GM19452 (cell line): ENCODE measurements around the gene LIPC.

Experiments used
- ATAC-seq: cut with Tn5 transposase; IDR thresholded peaks from one replicate; pipeline ENCODE4 v1.9.1; 2021; ENCODE audit not compliant: unreplicated experiment

Gene LIPC

DNA sequence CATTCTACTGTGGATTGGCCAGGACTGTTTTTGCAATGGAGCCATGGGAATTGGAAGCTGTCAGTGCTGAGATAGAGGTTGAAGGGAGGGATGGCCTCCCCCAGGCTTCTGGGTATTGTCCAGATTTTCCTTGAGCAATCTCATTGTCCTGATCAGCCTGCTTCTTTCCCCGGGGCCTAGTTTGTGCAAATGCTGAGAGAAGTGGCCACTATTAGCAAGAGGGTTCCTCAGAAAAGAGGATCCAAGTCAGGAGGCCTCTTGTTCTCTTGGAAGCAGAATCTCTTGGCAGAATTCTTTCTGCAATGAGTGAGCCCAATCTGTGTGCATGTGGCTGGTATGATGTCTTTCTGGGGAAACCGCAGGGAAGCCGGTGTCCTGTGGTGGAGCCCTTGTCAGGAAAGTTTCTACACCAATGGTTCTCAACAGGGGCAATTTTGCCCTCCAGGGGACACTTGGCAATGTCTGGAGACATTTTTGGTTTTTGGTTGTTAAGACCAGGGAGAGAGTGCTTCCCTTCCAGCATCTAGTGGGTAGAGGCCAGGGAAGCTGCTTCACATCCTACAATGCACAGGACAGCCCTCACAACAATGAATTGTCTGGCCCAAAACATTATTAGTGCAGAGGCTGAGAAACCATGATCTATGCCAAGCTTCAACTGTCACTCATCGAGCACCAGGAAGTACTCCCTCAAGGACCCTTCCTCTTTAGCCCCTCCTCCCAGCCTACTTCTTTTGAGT lies 2.0 kb downstream of the LIPC start:
- ATAC-seq: no peak

DNA sequence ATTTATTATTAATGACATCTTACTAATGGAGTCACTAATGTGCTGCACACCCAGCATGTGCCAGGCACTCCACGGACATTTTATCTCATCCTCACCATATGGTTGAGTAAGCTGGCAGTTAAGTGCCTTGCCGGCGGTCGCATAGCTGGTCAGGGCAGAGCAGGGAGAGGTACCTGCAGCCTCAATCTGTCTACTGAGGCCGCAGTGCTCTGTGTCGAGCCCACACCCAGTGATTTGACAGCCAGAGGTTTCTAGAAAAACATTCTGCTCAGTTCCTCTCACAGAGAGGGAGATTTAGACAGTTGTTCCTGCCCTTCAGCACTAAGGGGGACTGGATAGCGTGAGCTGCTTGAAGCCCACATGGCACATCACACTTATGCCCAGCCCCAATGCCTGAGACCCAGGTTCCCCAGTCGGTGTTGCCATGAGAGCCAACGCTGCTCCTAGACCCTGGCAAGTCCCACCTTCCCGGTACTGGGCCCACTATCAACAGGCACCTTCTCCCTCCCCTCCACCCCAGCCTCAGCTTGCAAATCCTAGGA lies 2.6 kb downstream of the LIPC start:
- no peak for ATAC-seq

- no peak for ATAC-seq
These were observed 4.8 kb downstream of the LIPC start for GRCh38 chr15:58436552-58436951.

DNA sequence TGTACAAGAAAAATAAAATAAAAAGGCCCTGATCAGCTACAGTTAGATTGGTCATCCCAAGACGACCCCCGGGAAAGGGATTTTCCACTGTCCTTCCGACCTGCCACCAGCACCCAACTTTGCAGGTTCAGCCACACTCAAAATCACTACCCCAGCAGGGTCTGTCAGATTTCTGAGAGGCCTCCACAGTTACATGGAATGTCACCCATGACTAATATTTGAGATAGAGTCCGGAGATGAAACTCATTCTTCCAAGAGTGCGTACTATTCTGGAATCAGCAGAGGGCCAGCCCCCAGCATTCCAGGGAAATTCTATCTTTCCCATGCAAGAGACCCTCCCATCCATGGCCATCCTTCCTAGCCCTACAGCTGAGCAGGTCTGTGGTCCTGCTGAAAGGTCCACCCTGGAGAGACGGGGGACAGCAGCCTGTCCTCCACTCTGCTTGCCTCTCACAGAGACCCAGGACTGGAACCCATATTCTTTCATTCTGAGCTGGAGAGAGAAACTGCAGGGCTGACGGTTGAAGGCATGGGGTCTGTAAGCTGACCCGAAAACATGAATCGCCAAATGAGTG lies 5.8 kb downstream of the LIPC start:
- no peak for ATAC-seq

DNA sequence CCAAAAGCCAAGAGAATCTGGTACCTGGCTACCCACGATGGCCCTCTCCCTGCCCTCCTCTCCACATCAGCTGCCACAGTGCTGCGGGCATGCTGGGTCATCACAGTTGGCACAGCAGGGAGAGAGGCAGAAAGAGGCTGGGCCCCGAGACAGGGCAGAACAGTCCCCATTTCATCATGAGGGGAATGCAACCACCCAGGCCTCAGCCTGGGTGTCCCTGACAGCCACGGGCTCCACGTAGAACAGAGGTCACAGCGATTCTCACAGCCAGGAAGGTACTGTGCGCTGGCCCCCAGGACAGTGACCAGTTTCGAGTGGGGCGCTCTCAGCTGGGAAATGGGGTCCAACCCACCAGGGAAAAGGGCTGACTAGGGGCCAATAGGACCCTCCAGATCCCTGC lies 6.3 kb downstream of the LIPC start:
- ATAC-seq: no peak

DNA sequence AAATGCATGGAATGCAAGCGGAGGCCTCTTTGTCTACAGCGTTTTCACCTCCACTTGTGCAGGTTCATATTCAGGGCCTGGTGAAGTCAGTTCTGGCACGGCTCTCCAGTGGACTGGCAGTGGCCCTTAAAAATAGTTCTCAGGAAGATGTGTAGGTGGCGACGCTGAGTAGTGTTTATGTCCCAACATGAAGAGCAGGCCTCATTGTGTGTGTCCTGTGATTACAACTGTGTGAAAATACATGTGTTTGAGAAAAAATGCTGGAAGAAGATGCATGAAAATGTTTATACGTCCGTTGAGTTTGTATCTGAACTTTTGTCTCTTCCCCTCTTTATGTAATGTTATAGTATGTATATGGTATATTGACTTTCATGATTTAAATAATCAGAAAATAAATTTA lies 7.2 kb downstream of the LIPC start:
- ATAC-seq: no peak

DNA sequence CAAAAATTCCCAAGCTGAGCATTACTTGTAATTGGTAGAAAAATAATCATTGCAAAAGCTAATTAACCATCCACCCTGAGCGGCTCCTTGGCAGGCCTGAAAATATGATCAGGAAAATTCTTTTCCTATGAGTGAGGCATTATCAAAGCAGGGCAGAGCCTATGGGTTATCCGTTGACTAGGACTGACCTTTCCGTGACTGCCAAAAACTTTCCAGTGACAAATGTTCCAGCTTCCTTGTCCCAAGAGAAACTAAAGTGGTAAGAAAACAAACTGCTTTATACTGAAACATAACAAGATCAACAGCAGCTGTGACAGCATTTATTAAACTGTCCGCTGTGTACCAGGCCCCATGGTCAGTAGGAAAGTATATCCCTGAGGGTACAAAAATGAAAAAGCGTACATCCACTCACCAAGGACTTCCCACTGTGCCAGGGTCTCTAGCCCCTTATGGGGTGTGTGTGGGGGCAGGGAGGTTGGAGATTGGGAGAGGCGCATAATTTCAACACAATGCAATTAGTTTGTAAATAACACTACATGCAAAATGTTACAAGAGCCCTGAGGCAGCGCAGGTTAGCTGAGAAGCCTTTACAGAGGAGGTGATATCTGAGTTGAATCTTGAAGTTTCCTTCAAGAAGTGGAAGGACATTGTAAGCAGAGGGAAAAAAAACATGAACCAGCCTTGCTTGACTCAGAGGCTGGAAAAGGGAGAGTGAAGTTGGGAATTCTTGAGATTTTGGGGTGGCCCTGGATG lies 8.5 kb downstream of the LIPC start:
- no peak for ATAC-seq

GRCh38 chr15:58440922-58441321 lies 9.1 kb downstream of the LIPC start:
- ATAC-seq: no peak

DNA sequence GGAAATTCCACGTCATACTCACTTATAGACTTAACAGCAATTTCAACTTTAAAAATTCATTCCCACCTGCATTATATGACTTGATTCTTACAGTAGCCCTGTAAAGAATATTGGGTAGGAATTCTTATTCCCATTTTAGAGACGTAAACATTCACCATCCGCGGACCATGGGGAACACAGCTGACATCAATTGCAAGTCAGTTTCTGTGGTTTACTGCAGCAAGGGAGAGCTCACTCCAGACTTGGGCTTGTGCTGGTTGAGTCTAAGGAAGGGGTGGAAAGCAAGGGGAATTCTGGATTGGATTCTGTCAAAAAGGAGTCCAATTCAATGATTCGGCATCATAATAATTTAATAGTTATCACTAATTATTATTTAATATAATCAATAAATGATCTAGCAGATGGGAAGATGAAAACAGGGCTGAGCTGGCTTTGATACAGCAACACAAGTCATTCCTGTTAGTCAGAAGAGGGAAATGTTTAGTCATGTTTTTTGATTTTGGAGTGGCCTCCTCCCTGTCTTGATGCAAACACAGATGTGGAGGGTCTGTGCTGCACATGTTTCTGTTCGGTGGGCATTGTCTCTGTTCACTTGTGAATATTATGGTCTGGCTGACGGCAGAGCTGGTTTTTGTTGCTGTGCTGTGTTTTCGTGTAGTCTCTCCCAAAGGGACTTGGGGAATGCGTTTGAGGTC lies 9.7 kb downstream of the LIPC start:
- ATAC-seq: no peak

- no peak for ATAC-seq
These were observed 10.3 kb downstream of the LIPC start for GRCh38 chr15:58442122-58442521.

DNA sequence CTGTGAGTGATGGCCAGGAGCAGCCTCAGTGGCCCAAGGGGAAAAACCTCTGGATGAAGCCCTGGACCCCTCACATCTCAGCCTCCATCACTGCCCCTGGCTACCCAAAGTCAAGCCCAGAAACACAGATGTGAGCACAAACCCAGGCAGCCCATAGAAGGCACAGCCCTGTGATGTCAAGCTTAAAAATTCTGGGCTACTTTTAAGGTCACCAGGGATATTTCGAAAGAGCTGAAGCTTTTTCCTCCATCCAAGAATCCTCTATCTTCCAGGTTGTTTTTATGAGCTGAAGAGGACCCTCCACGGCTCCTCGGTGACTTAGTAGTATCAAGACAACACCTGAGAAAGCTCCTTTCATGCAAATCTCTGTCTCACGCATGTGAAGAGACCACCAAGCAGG lies 11.5 kb downstream of the LIPC start:
- no peak for ATAC-seq

DNA sequence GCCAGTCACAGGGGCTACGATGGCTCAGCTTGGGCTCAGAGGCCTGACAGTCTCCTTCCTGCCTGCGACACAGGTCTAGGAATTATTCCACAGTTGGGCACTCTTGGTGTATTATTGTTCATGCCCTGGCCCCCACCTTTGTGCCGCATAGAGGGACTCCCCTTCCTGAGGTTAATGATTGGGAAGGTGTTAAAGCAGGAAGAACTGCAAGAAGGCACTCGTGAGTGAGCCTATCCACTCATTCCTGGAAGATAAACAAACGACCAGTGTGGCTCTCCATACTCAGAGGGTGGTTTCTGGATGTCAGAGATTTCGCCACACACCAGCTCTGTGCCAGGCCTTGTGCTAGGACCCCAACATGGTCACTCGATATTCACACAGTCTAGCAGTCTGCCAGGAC lies 12.3 kb downstream of the LIPC start:
- no peak for ATAC-seq

DNA sequence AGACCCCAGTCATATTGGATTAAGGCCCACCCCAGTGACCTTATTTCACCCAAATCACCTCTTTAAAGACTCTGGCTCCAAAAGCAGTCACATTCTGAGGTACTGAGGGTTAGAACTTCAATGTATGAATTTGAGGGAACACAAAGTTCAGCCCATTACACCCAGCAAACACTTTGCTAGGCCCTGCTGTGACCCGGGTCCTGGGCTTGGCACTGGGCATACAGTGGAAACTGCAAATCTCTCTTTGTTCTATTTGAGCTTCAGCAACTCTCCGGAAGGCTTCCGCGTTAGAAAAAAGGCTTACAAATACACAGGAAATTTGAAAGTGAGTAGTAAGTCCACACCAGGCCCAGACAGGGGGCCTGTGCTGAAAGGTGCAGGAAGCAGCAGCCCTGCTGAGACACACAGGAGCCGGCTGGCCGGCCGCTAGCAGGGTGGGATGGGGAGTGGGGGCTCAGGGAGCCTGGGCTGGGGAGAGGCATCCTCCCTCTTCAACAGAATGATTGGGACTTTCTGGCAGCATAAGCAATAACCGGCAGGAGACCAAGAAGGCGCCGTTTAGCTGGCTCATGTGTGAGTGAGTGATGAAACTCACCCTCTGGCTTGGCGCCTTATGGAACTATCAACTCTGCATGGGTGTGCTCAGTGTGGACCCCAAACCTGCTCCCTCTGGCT lies 13.0 kb downstream of the LIPC start:
- no peak for ATAC-seq

GRCh38 chr15:58445865-58446264 lies 14.1 kb downstream of the LIPC start:
- no peak for ATAC-seq

- no peak for ATAC-seq
These were observed 14.7 kb downstream of the LIPC start for GRCh38 chr15:58446521-58446920.

GRCh38 chr15:58447271-58448010 lies 15.7 kb downstream of the LIPC start:
- no peak for ATAC-seq

DNA sequence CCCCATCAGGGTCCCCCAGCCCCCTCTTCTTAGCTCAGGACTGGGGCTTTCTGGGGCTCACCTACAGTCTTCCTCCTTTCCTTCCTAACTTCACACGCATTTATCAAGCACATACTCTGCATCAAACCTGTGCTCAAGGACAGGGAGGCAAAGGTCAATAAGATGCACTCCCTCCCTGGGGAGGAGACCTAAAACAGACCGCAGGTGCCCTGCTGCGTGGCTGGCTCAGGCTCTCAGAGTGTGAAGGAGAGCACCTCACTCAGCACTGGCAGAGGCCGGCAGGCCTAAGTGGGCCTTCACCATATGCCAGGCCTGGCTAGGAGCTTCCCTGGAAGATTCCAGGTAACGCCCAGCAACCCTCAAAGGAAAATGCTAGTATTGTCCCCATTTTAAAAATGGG lies 16.5 kb downstream of the LIPC start:
- no peak for ATAC-seq

GRCh38 chr15:58448906-58449305 lies 17.1 kb downstream of the LIPC start:
- no peak for ATAC-seq

DNA sequence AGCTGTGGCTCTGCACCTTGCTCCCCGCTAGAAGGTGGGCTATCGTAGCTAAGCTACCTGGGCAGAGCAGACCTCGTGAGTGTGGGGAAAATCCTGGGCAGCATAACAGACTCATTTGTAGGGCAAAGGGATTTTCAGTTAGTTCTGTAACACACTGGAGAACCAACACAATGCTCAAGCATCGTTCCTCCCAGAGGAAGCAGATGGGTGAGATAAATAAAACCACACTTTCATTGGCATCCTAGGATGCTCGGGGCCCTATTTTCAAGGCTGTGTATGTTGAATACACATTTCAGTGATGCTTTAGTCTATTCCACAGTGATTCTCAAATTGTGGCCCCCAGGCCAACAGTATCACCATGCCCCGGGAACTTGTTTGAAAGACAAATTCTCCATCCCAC lies 20.0 kb downstream of the LIPC start:
- no peak for ATAC-seq

GRCh38 chr15:58452775-58453174 lies 21.0 kb downstream of the LIPC start:
- no peak for ATAC-seq
